GM18519 (cell line): ENCODE results near the gene EFCAB12.
"Not testable (repeated sequence)": the region's sequence is repeated elsewhere in the genome, so short reads cannot be mapped to it uniquely, and the experiment has no call there.

ENCODE experiments used
- ATAC-seq: cut with Tn5 transposase; IDR thresholded peaks from one replicate; pipeline ENCODE4 v1.9.1; 2021; ENCODE audit warnings: mild to moderate bottlenecking, moderate library complexity; ENCODE audit not compliant: unreplicated experiment, low FRiP score

Gene EFCAB12

DNA sequence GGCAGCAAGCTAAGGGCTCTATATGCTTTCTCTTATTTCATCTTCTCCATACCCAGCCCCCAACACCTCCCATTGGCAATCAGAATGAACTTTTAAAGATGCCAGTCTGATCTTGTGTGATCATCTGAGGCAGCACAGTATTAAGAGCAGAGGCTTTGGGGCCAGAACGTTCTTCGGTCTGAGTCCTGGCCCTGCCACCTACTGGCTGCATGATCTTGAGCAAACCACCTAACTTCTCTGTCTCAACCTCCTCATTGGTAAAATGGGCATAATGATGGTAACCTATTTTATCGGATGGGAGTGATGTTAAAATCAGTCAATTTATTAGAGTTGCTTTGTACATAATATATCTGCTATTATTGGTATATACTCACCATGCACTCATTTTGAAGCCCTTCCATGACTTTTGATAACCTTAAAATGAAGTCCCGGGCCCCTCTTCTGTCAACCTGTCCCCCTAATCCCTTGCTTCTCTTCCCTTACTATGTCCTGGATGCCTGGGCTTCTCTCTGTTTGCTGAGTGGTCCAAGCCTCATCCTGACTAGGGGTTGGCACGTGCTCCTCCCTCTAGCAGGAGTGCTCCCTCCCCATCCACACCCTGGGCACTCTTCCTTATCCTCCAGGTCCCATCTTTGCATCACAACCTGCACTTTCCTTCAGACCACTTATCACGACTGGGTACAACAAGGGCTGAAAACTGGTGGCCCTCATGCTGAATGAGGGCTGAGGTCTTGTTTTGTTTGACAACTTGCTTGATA lies 6.3 kb downstream of the EFCAB12 start:
- ATAC-seq, result no peak

DNA sequence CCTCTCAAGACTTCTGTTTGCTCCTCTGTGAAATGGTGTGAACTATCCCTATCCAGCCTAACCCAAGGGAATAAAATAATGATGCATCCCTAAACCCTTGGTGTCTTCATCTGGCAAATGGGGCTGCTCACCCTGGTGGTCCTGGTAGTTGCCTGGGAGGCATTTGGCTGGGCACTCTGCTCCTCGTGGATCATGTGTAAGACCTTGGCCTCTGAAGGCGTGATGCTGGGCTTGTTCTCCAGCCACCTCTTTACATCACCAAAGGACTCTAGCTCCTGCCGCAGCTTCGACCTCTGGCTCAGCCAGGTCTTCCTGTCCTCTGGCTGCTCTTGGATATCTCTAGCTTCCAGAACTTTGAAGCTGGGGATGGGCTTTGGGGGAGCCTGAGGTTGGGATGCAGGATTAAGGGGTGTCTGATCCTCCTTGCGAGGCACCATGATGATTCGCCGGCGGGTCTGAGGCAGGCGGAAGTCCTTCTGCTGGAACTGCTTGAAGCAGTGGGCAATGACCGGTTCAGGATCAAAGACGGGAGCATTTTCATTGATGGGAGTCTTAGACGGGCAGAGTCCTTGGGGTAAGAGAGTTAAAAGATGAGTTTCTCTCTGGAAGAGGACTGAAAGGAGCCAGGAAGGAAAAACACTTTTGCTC lies 7.1 kb downstream of the EFCAB12 start:
- ATAC-seq, result no peak

DNA sequence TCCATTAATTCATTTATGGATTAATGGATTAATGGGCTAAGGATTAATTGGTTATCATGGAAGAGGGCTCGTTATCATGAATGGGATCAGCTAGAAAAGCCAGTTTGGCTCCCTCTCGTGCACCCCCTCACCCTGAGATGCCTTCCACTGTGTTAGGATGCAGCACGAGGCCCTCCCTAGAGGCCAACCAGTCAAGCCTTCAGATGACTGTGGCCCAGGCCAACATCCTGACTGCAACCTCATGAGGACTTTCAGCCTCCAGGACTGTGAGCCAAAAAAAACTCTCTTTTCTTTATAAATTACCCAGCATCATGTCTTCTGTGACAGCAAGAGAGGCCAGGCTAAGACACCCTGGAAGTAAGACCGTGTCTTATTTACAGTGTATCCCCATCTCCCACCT lies 9.0 kb downstream of the EFCAB12 start:
- ATAC-seq, result no peak

DNA sequence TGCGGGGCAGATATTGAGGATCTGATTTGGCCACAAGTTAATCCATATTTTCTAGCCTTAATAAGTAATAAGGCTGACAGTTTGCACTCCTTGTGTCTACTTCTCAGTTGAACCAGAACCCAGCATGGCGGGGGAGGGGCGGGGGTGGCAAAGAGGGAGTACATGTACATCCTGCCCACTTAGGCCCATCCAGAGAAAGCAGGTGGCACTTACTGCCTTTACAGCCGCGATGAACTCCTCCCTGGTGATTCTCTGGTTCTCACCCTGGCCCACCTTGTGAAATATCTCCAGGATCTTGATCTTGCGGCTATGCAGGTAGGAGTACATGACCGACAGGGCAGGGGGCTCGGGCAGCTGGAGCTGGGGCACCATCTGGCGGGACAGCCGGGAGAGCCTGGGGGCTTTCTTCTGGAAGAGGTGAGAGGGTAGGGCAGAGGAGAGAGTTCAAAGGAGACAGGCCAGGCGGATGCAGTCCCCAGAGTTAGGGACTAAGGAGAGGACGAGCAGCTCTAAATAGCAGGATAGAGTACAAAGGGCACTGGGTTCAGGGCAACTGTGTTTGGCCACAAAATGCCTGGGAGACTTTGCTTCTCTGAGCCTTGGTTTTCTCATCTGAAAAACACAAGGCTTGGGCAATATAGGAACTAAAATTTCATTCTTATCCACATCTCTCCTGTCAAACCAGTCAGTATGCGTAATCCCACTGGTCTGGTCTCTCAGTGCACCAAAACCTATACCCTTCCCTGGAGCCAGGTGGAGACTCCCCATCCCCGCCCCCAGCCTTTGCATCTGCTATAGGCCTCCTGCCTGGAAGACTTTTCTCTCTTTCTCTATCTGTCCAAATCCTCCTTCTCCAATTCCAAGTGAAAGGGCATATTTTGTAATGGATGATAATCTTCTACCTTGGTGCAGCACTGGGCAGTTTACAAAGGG lies 10.1 kb downstream of the EFCAB12 start:
- ATAC-seq, result no peak

DNA sequence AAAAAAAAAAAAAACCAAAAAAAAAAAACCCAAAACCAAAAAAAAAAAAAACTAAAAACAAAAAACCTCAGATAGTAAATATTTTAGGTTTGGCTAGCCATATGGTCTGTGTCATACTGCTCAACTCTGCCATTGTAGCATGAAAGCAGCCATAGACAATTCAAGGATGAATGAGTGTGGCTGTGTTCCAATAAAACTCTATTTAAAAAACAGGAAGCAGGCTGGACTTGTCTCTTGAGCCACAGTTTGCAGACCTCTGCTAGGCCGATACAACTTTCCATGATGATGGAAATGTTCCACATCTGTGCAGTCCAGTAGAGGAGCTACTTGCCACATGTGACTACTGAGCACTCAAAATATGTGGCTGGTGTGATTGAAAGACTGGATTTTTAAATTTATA lies 11.1 kb downstream of the EFCAB12 start:
- ATAC-seq, result no peak

DNA sequence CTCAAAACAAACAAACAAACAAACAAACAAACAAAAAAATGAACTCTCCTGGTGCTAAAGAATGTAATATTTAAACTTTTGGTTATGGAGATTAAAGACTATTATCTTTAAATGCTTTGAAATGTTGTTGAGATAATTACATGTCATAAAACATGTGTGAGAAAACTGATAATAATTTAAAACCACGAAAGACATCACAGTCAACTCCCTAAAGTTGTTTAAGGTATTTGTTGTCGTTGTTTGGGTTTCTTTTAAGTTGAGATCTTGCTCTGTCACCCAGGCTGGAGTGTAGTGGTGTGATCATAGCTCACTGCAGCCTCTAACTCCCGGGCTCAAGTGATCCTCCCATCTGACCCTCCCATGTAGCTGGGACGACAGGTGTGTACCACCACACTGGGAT lies 12.0 kb downstream of the EFCAB12 start:
- ATAC-seq, result no peak

DNA sequence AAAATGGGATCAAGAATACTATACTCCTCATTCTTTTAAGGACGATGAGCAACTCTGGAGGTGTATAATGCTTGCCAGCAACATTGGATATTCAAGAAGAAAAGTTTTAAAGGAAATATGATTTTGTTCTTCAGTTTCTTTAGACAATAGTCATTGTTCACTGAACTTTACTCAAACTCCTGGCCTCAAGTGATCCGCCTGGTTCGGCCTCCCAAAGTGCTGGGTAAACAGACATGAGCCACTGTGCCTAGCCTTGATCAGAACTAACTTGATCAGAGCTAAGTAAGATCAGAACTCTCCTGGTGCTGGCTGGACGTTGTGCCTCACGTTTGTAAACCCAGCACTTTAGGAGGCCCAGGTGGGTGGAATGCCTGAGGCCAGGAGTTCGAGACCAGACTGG lies 12.6 kb downstream of the EFCAB12 start:
- no peak for ATAC-seq

DNA sequence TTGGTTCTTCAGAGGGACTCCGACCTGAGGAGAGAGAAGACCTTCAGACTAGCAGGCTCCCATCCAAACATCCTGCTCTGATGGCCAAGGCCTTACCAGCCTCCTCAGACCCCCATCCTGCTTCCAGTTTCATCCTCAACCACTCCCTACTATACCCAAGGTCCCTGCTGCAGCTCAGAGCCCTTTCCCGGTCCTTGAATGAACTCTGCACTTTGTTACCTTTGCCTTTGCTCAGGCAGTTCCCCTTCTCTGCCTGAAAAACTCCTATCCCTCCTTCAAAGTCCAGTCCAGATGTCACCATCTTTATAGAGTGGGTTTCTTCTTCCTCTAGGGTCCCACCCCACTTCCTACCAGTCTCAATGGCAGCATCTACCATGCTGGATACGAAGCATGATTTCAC lies 13.1 kb downstream of the EFCAB12 start:
- ATAC-seq, result no peak

DNA sequence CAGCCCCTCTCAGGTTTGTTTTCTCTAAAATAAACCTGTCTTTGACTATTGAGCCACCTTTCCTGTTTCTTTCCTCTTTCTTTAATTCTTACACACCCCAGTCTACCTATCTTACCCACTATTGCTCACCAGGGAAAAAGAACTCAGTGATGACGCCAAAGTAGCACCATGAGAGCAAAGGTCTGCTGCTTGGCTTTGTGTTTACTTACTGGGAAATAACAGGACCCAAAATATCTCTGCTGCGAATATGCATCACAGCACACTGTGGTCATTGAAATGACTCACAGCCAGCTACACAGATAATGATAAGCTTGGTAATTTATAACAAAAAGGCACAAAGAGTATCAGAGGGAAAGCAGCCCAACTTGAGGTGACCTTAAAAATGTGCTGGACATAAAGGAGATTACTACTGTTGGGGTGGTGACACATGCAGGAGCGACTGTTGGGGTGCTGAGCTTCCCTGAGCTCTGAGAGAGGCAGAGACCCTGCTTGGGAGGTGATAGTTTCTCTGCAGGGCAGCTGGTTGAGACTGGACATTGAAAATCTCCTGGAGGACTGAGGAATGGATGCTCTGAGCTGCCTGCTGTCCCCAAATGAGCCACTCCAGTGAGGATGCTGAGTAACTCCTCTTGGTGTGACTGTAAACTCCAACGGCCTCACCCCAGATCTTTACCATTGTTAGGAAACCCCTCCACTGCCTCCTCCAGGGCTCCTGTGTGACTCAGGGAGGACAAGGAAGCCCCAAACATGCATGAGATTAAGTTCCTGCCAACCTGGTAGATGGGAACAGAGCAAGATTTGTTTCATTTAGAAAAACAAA lies 14.5 kb downstream of the EFCAB12 start:
- peak; percentile 87 for ATAC-seq

DNA sequence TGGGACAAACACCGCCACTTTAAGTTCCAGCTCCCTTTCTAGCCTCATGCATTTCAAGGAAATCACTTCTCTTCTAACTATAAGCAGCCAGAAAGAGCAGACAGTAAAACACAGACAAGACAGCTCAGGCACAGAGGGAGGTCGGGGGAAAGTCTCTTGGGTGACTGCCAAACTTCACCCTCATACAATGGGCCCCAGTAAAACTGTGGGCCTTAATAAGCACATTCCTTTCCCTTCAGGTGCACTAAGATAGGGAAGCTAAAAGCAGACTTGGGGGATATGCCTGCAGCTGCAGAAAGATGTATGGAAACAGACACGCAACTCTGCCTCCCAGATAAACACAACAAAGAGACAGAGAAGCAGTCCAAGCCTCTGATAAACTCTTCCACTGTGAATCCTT lies 15.2 kb downstream of the EFCAB12 start:
- ATAC-seq, result not testable (repeated sequence)

DNA sequence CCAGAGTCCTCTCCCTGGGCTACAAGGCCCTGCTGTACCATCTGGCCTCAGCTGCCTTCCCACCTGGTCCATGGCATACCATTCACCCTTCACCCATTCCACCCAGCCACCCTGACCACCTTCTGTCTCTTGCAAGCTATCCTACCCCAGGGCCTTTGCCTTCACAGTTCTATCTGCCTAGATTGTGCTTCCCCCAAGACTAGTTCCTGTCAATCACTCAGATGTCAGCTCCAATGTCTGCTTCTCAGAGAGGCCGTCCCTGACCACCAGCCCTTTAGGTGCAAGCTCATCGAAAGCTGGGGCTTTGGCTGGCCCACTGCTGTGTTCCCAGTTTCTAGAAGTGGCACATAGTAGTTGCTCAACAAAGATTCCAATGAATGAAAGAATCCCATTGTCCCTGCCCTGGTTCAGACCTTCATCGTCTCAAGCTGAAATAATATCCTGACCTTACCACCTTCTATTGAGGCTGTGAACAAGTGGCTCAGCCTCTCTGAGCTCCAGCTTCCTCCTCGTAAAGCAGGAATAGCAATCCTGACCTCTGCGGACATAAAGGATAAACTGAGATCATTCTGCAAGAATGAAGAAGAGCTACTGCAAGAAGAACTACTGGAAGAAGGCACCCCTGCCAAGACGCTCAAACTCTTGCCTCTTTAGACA lies 15.8 kb downstream of the EFCAB12 start:
- no peak for ATAC-seq

DNA sequence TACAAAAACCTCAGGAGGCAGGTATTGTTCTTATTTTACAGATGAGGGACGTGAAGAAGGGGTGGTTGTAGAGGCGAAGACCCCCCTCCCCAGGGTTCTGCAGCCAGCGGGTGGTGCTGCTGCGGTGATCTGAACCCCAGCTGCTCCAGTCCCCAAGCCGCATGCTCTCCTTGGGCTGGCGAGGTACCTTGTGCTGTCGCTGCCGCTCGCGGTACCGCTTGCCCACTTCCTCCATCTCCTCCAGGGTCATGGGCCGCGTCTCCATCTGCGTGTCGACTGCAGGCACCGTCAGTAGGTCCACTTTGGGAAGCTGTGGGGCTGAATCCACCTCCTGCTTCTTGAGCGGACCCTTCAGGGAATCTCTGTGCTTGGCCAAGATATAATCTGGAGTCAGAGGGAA lies 17.5 kb downstream of the EFCAB12 start:
- ATAC-seq, result no peak

DNA sequence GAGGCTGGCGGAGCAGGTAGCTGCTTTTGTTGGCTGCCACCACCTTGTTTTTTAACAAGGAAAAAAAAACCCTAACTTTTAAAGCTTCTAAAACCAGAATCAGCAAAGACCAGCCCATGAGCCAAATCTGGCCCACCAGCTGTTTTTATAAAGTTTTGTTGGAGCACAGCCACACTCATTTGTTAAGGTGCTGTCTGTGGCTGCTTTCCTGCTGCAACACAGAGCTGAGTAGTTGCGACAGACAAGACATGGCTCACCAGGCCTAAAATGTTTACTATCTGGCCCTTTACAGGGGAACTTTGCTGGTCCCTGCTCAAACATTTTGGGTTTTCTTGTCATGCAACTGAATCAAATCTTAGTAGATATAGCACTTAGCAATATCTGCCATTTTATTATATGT lies 18.9 kb downstream of the EFCAB12 start:
- no peak for ATAC-seq

DNA sequence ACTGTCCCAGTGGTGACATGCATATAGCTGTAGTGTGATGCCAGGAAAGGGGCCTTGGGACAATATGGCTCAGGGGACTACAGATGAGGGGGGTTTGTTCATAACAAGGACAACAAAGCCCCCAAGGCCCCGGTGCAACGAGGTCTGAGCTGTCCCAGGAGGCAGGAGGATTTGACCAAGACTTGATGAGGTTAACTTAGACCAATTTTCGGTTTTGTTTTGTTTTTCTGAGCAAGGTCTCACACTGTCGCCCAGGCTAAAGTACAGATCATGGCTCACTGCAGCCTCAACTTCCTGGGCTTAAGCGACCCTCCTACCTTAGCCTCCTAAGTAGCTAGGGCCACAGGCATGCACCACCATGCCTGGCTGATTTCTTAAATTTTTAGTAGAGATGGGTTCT lies 23.8 kb downstream of the EFCAB12 start:
- ATAC-seq, result no peak

DNA sequence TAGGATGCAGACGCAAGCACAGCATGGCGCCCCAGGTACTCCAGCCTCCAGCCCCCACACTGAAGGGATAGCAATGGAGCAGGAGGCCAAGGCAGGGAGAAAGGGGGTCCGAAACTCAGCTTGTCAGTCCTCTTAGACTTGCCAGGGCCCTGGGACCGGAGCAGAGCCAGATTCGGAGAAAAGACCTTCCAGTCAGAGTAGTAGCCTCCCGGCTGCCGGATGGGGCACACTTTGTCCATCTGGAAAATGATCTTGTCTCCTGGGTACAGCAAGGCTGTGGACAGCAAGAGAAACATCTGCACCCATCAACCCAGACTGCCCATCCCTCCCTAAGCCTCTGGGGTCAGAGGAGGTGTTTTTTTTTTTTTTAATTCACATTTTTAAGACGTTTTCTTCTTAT lies 24.3 kb downstream of the EFCAB12 start:
- no peak for ATAC-seq

DNA sequence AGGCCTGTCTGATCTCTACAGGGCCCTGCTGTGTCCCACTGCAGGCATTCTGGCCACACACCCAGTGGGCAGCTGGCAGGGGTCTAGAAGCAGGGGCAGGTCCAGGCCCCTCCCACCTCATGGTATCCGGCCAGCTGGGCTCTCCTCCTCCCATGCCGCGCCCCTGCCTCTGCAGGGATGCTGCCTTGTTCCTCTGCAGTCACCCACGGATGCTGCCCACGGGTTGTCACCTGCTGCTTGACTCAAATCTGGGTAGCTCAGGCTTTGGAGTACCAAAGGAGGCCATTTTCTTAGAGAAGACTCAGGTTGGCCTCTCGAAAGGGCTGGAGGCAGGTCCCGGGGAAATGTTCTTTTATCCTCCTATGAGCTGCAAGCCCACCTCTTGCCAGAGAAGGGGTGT lies 25.0 kb downstream of the EFCAB12 start:
- no peak for ATAC-seq

DNA sequence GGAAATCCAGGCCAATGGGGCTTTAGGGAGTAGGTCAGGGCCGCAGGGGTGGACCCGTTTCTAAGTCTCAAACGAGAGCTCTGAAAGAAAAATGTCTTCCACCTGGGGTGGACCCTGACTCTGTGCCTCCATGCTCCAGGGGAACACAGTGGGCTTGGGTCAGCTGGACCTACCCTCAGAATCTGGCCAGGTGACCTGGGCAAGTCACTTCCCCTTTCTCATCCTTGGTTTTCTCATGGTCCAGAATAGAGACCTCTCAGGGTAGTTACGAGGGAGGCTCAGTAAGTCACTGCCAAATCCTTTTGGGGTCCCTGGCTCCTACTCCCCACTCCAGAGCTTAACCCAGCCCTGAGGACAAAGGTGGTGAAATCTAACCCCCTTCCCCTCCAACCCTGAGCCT lies 25.8 kb downstream of the EFCAB12 start:
- ATAC-seq, result no peak

DNA sequence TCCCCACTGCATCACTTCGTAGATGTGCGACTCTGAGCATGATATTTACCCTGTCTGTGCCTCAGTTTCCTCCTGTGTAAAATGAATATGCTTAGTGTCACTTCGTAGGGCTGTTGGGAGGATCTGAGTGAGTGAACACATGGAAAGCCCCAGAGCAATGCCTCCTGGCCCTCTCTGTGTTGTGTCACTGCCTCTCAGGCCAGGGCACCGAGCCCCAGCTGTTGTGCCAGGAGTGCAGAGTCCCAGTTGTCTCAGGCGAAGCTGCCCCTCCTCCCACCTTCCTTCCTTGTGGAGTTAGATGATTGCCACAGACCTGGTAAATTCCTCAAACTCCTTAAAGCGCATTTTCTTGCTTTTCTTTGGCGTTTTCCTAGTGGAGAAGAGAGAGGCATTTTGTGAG lies 26.2 kb downstream of the EFCAB12 start:
- no peak for ATAC-seq

DNA sequence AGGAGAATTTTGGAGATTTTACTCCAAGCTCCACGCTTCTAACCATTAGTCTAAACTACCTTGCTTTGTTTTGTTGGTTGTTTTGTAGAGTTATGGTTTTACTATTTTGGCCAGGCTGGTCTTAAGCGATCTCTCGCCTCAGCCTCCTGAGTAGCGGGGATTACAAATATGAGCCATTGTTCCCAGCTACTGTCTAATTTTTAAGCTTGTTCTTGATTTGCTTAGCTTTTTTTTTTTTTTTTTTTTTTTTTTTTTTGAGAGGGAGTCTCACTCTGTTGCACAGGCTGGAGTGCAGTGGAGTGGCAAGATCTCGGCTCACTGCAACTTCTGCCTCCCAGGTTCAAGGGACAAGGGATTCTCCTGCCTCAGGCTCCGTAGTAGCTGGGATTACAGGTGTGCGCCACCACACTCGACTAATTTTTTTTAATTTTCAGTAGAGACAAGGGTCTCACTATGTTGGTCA lies 28.5 kb downstream of the EFCAB12 start:
- no peak for ATAC-seq
